ENCODE measurements around the gene NLN.

The NLN gene

GRCh38 chr5:65818592-65818991, 96.6 kb downstream of the NLN start:
- Mint-ChIP-seq H3K9me3 (no peaks in the 10 kb centered on the region), H3K36me3 (ENCODE audit: low read depth) (peaks cover 36% of the 10 kb centered on the region), H3K27ac (no peak overlapping the region), H3K4me3 (no peak overlapping the region), H3K27me3 (no peaks in the 10 kb centered on the region), H3K4me1 (ENCODE audit: low read depth) (peaks cover 17% of the 10 kb centered on the region)

DNA sequence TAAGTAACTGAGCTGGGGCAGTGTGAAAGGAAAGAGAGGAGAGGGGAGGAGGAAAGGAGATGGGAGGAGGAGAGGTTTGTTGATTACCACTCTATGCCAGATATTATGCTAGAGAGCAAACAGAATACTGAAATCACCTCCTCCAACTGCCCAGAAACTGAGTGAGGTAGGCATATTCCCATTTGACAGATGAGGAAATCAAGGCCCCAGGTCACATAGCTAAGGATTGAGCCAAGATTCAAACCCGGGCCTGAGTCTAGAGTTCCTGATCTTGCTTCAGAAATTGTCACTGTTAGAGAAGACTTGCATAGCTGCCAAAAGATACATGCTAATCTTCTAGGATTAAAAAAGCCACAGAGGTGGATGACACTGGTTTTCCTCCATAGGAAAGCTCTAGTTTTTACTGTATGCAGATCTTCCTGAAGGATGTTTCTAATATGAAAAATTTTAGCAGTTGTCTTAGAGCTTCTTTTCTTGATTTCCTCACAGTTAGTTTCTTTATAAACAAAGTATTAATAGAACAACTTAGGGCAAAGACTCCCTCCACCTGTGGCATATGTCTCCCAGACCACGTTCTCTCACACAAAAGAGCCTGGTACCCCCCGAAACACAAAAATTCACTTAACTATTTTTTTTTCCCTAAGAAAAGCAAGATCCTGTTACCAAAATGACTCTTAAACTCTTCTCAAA, 97.4 kb downstream of the NLN start:
- Mint-ChIP-seq H3K4me1 (ENCODE audit: low read depth) (peaks cover 17% of the 10 kb centered on the region), H3K27me3 (no peaks in the 10 kb centered on the region), H3K9me3 (no peaks in the 10 kb centered on the region), H3K36me3 (ENCODE audit: low read depth) (peaks cover 33% of the 10 kb centered on the region), H3K27ac (no peak overlapping the region), H3K4me3 (no peak overlapping the region)

DNA sequence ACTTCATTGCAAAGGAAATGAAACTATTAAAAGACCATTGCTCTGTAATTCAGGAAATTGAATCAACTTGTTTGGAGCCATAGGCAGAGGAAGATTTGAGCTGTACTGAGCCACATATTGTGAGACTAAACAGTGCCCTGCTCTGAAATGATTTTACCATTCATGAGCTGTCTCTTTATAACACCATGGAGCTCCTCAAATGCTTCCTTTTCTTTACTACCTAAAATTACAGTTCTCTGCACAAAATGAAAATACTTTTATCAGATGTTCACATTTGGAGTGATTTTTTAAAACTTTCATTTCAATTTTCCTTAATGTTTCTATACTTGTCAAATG, 97.9 kb downstream of the NLN start:
- peaks cover 17% of the 10 kb centered on the region for H3K4me1 Mint-ChIP-seq (ENCODE audit: low read depth)
- H3K27ac Mint-ChIP-seq = no peak overlapping the region
- no peak overlapping the region for H3K4me3 Mint-ChIP-seq
- no peaks in the 10 kb centered on the region for H3K27me3 Mint-ChIP-seq
- H3K36me3 Mint-ChIP-seq (ENCODE audit: low read depth) = peaks cover 33% of the 10 kb centered on the region
- no peaks in the 10 kb centered on the region for H3K9me3 Mint-ChIP-seq

DNA sequence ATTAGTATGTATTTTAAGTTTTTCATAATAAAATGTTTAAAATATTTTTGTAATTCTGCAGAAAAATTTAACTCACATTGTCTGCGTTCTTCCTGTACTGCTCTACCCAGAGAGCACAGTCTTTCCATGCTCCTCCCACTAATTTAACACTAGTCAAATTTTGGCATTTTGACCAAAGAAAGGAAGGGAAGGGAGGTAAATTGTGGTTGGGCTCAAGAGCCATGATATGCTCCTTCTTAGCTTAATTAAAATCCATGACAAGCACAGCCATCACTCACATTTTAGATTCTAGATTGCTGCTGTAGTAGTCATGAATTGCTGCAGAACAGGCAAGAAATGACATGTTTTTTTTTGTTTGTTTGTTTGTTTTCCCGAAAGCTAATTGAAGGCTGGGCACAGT, 98.4 kb downstream of the NLN start:
- H3K36me3 Mint-ChIP-seq (ENCODE audit: low read depth) = peaks cover 28% of the 10 kb centered on the region
- H3K27ac Mint-ChIP-seq = no peak overlapping the region
- H3K9me3 Mint-ChIP-seq = no peaks in the 10 kb centered on the region
- H3K4me3 Mint-ChIP-seq = no peak overlapping the region
- H3K27me3 Mint-ChIP-seq = no peaks in the 10 kb centered on the region
- H3K4me1 Mint-ChIP-seq (ENCODE audit: low read depth) = peaks cover 20% of the 10 kb centered on the region

DNA sequence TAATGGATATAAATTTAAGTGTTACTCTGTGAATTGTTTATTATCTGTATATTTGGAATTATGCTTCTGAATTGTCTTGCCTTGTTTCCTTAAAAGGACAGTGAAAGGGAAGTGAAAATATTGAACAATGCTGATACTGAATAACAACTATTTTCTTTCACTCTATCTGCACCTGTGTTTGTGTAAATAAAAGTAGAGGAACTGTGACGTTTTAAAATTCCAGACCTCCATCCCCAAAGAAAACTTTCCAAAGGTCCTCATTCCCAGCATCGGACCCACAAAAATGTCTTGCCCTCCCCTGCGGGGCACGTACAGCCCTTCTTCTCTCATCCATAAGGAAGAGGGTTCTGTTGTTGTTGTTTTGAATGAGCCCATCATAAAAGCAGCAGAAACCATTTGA, 100.0 kb downstream of the NLN start:
- H3K36me3 Mint-ChIP-seq (ENCODE audit: low read depth) = peaks cover 18% of the 10 kb centered on the region
- H3K9me3 Mint-ChIP-seq = no peaks in the 10 kb centered on the region
- no peak overlapping the region for H3K27ac Mint-ChIP-seq
- no peaks in the 10 kb centered on the region for H3K27me3 Mint-ChIP-seq
- H3K4me3 Mint-ChIP-seq = no peak overlapping the region
- peaks cover 32% of the 10 kb centered on the region for H3K4me1 Mint-ChIP-seq (ENCODE audit: low read depth)

- Mint-ChIP-seq H3K27me3 (no peaks in the 10 kb centered on the region), H3K9me3 (no peaks in the 10 kb centered on the region), H3K4me1 (ENCODE audit: low read depth) (peaks cover 32% of the 10 kb centered on the region), H3K4me3 (no peak overlapping the region), H3K36me3 (ENCODE audit: low read depth) (peaks cover 18% of the 10 kb centered on the region), H3K27ac (no peak overlapping the region)
Measured at GRCh38 chr5:65822710-65823109, 100.7 kb downstream of the NLN start.

GRCh38 chr5:65823204-65823603, 101.2 kb downstream of the NLN start:
- Mint-ChIP-seq H3K4me3 (no peak overlapping the region), H3K9me3 (no peaks in the 10 kb centered on the region), H3K27me3 (no peaks in the 10 kb centered on the region), H3K27ac (no peak overlapping the region), H3K36me3 (ENCODE audit: low read depth) (peaks cover 14% of the 10 kb centered on the region), H3K4me1 (ENCODE audit: low read depth) (peaks cover 32% of the 10 kb centered on the region)

- no peak overlapping the region for H3K4me3 Mint-ChIP-seq
- H3K36me3 Mint-ChIP-seq (ENCODE audit: low read depth) = peaks cover 12% of the 10 kb centered on the region
- no peaks in the 10 kb centered on the region for H3K27me3 Mint-ChIP-seq
- no peaks in the 10 kb centered on the region for H3K9me3 Mint-ChIP-seq
- H3K4me1 Mint-ChIP-seq (ENCODE audit: low read depth) = peaks cover 30% of the 10 kb centered on the region
- H3K27ac Mint-ChIP-seq = no peak overlapping the region
Measured at GRCh38 chr5:65823845-65824445, 101.9 kb downstream of the NLN start.

GRCh38 chr5:65825408-65826328, 103.7 kb downstream of the NLN start:
- H3K4me3 Mint-ChIP-seq = no peak overlapping the region

DNA sequence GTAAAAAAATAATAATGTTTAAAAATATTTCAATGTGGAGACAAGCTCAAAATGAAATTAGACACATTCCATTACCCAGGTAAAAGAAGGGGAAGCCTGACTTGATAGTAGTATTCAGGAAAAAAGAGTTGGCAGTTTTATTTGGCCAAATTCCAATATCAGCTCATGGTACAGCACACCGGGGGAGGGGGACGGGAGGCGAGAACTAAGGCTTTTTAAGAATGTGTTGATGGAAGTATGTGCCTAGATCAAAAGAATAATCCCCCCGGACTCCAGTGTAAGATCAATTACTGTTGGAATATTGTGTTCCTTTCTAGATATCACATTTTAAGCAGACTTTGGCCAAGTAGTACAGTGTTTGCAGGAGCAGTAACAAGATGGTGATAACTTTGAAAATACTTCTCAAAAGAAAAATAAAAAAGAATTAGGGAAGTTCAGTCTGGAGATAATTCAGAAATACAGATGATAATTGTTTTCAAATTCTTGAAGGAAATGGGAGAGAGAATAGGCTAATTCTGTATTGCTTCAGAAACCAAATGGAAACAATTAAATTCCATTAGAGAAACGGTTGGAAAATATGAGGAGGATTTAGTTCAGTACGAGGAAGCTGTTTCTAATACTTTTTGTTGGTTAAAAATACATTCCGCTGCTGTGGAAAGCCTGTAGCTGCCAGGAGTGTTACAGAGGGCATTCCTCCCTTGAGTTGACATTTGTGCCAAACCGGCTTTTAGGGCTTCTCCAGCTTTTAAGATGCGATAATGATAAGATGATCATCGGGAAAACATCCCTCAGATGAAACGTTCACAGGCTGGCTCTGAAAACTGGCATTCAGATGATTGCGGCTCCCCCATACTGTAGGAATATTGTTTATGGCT, 106.3 kb downstream of the NLN start:
- Mint-ChIP-seq H3K4me1 (ENCODE audit: low read depth) (peaks cover 15% of the 10 kb centered on the region), H3K36me3 (ENCODE audit: low read depth) (peaks cover 10% of the 10 kb centered on the region), H3K27me3 (no peaks in the 10 kb centered on the region), H3K9me3 (no peaks in the 10 kb centered on the region), H3K4me3 (no peak overlapping the region), H3K27ac (no peak overlapping the region)

More at GRCh38 chr5:65825408-65826328, 103.7 kb downstream of the NLN start:
- no peaks in the 10 kb centered on the region for H3K27me3 Mint-ChIP-seq
- peaks cover 12% of the 10 kb centered on the region for H3K36me3 Mint-ChIP-seq (ENCODE audit: low read depth)
- no peaks in the 10 kb centered on the region for H3K9me3 Mint-ChIP-seq
- no peak overlapping the region for H3K27ac Mint-ChIP-seq
- H3K4me1 Mint-ChIP-seq (ENCODE audit: low read depth) = peaks cover 15% of the 10 kb centered on the region

GRCh38 chr5:65830856-65831255, 108.9 kb downstream of the NLN start:
- no peak overlapping the region for H3K4me3 Mint-ChIP-seq
- H3K27me3 Mint-ChIP-seq = no peaks in the 10 kb centered on the region
- H3K27ac Mint-ChIP-seq = no peak overlapping the region
- peaks cover 6% of the 10 kb centered on the region for H3K4me1 Mint-ChIP-seq (ENCODE audit: low read depth)
- H3K9me3 Mint-ChIP-seq = no peaks in the 10 kb centered on the region
- H3K36me3 Mint-ChIP-seq (ENCODE audit: low read depth) = no peaks in the 10 kb centered on the region

DNA sequence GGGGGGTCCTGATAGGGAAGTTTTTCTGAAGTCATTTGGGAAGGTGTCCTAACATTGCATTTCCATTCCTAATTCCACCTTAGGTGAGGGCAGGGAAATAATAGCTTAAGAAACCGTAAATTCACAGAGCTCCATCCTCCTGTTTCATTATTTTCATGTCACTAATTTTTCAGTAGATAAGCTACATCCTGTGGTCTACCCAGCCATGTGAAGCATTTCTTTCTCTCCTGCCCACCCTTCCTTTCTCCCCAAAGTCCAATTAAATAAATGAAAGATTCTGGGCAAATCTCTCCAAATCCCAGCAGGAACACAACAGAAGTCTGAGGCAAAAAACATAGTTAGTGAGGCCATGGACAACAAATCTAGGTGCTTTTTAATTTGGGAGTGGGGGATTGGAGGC, 109.3 kb downstream of the NLN start:
- no peak overlapping the region for H3K27ac Mint-ChIP-seq
- no peak overlapping the region for H3K4me3 Mint-ChIP-seq
- H3K9me3 Mint-ChIP-seq = no peaks in the 10 kb centered on the region
- H3K36me3 Mint-ChIP-seq (ENCODE audit: low read depth) = no peaks in the 10 kb centered on the region
- H3K27me3 Mint-ChIP-seq = no peaks in the 10 kb centered on the region
- peaks cover 2% of the 10 kb centered on the region for H3K4me1 Mint-ChIP-seq (ENCODE audit: low read depth)

DNA sequence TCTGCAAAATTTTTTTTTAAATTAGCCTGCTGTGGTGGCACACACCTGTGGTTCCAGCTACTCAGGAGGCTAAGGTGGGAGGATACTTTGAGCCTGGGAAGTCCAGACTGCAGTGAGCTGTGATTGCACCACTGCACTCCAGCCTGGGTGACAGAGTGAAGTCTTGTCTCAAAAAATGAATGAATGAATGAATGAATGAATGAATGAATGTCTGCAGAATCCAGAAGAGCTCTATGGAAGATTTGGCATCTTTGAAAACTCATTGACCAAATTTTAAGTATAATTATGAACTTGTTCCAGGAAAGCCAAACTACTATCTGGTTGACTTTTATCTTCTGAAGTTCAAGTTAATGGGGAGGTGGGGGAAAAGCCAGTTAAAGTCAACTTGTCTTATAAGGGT, 110.1 kb downstream of the NLN start:
- Mint-ChIP-seq H3K27ac (no peak overlapping the region), H3K27me3 (no peaks in the 10 kb centered on the region), H3K4me1 (ENCODE audit: low read depth) (no peaks in the 10 kb centered on the region), H3K9me3 (no peaks in the 10 kb centered on the region), H3K36me3 (ENCODE audit: low read depth) (no peaks in the 10 kb centered on the region), H3K4me3 (no peak overlapping the region)

DNA sequence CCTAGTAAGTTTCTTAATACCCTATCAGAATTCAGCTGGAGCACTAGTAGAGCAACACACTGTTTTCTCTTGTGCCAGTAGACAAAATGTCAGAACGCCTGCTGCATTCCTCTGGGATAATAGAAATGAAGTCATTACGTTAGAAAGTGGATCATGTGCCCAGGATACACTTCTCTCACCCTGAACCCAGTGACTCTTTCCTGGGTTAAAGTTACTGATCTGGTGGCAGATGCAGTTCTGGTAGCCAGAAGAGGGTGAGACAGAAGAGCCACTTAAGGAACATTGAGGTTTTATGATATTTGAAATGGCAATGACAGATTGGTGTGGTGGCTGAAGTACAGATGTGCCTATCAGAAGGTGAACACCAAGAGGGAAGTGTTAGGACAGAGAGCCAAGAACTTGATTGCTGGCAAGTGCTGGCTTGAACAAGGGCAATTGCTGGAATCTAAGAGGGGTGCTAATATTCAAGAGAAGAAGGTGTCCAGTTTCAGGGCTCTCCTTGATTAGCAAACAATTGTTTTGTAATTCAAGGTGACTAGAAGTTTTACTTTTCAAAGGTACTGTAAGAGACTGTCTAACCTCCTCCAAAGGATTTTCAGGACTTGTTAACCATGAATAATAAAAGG, 110.7 kb downstream of the NLN start:
- H3K4me3 Mint-ChIP-seq = no peak overlapping the region
- H3K9me3 Mint-ChIP-seq = no peaks in the 10 kb centered on the region
- no peaks in the 10 kb centered on the region for H3K4me1 Mint-ChIP-seq (ENCODE audit: low read depth)
- no peak overlapping the region for H3K27ac Mint-ChIP-seq
- H3K36me3 Mint-ChIP-seq (ENCODE audit: low read depth) = no peaks in the 10 kb centered on the region
- H3K27me3 Mint-ChIP-seq = no peaks in the 10 kb centered on the region

Measured in stimulated activated naive CD8-positive, alpha-beta T cell treated with anti-CD3 and anti-CD28 coated beads, Interleukin-15, Interleukin-2, amounts not matched to agents 100 ng/mL and 50 ng/mL, for 24 hours (primary cell).